HG03432 (cell line): ENCODE measurements around the gene CAPN3.

Experiments used
- ATAC-seq: cut with Tn5 transposase; IDR thresholded peaks from one replicate; pipeline ENCODE4 v1.9.1; 2021; ENCODE audit warnings: mild to moderate bottlenecking, moderate library complexity; ENCODE audit not compliant: unreplicated experiment

CAPN3 gene

DNA sequence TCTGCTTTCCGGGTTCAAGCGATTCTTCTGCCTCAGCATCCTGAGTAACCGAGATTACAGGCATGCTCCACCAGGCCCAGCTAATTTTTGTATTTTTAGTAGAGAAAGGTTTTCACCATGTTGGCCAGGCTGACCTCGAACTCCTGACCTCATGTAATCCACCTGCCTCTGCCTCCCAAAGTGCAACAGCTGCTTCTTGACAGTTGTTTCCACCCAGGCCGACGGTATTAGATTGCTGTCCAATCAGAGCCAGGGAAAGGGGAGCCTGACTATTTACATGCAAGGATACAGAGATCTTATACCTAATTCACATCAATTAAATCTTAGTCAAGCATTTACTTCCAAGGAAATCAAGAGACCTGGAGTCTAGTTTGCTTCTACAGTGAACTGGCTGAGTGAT, 4.0 kb upstream of the CAPN3 start:
- ATAC-seq: no peak

GRCh38 chr15:42356851-42357250, 2.5 kb upstream of the CAPN3 start:
- no peak for ATAC-seq

DNA sequence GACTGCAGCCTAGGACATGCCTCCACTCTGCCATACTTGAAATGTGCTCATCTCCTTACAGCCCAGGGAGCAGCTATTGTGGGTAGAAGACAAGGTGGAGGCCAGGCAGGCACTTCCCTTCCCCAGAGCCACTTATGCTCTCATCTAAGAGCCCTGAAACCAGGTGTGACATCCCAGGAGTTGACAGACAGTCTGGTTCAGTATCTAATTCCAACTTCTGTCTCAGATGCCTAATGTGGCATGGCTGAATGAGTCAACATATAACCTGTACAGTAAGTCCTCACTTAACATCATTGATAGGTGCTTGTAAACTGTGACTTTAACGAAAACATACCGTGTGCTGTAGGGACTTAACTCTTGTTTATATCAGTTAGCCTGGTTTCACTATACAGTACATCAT, 1.2 kb upstream of the CAPN3 start:
- no peak for ATAC-seq

GRCh38 chr15:42359985-42360384, 684 bp downstream of the CAPN3 start:
- no peak for ATAC-seq

GRCh38 chr15:42360535-42361112, 1.3 kb downstream of the CAPN3 start:
- no peak for ATAC-seq

- ATAC-seq: no peak
These were observed 4.2 kb downstream of the CAPN3 start for GRCh38 chr15:42363487-42363886.

DNA sequence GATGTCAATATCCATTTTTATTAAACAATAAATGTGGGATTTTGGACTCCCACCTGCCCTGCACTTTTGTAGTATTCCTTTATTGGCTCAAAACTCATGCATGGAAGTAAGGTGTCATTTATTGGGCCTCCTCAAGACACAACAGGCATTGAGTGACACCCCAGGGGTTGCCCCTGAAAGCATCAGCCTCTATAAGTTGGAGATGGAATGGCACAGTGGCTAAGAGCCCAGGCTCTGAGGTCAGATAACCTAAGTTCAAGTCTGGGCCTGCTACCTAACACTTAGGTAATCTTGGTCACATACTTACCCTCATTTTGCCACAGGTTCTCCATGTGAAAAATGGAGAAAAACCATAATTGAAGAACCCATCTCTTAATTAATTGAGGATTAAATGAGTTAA, 4.6 kb downstream of the CAPN3 start:
- no peak for ATAC-seq

DNA sequence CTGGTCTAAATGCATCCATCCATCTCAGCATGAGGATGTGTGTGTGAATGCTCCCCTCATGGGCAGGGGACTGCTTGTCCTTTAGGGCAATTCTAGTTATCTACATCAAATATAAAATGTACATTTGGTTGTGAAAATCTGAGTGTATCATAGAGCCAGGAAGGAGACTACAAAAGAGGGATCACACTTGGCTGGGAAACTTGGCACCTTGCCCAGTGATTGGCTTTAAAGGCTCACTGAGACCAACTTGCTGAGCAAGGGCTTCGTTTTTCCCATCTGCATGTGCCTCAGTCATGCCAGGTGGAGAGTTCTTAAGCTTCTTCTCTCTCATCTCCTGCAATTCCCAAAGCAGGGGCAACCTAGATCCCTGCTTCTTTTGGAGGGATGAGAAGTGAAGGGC, 5.2 kb downstream of the CAPN3 start:
- ATAC-seq: no peak

DNA sequence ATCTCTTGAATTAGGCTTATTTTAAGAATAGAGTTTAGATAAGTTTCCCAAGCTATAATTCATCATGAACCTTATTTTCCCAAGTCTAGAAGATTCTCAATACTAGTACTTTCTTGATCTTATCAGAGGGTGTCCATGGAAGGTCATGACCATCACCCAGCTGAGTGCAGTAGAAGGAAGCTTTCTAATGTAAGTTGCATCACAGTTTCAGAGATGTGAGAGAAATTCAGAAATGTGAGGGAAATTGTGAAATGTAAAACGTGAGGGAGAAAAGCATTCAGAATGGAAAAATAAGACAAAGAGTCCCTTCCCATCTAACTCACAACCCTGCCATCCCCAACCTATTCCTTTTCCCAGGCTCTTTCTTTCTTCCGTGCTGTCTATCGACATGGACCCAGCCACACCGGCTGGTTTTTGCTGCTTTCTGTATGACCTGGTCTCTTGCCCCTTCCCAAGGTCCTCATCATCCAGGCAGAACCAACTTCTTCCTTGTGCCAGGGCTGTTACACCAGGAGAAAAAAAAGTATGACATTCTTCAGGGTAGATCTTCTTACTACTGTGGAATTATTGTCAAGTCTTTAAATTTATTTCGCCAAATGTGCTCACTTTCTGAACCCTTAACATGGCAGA, 6.7 kb downstream of the CAPN3 start:
- ATAC-seq: no peak

- no peak for ATAC-seq
These were observed 7.7 kb downstream of the CAPN3 start for GRCh38 chr15:42367041-42367440.

DNA sequence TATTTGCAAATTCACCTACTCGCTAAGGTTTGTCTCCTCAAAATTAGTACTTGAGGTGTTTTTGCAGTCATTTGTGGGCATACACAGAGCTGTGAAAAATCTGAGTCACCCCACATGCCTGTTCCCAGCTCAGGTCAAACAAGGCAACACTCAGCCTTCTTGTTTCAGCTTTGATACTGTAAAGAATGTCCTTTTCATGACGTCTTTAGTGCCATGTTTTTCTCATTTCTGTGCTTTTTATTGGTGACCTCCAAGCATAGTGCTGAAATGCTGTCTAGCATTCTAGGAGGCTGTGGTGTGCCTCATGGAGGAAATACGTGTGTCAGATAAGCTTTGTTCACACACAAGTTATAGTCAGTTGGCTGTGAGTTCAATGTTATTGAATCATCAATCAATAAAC, 8.8 kb downstream of the CAPN3 start:
- ATAC-seq: no peak

DNA sequence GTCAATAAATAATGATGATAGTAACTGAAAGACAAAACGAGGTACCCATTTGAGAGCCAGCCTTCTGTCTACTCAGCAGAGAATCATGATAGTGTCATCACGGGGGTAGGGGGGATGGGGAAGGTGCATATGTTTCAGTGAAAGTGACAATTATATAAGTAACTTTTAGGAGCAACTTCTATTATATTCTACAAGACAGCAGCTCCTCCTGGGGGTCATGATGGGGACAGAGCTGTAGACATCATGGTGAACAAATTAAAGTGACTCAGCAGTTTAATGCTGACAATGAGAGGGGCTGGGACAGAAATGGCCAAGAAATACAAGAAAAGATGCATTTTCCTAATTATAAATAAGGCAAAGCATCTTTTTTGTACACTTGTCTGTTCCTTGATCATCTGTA, 11.8 kb downstream of the CAPN3 start:
- ATAC-seq: no peak

GRCh38 chr15:42373274-42373673, 14.0 kb downstream of the CAPN3 start:
- no peak for ATAC-seq

DNA sequence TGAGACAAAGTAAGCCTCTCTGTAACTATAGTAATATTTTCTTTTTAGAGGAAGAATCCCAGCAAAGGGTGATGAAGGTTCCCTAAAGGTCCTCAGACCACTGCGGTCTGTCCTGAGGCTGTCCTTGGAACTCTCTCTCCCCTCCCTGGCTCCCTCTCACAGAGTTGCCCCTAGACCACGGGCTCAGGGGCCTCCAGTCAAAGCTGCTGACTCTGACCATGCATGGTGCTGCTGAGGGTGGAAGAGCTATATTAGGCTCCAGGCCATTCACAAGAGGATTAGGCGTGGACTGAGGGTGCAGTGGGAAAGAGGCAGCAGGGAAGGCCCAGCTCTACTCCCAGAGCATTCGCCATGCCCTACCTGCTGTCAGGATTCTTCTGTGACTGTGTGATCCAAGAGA, 14.6 kb downstream of the CAPN3 start:
- ATAC-seq: no peak

GRCh38 chr15:42374810-42375209, 15.5 kb downstream of the CAPN3 start:
- ATAC-seq: no peak

- ATAC-seq: no peak
These were observed 16.0 kb downstream of the CAPN3 start for GRCh38 chr15:42375252-42375651.

- no peak for ATAC-seq
These were observed 16.6 kb downstream of the CAPN3 start for GRCh38 chr15:42375941-42376340.

- ATAC-seq: no peak
These were observed 18.7 kb downstream of the CAPN3 start for GRCh38 chr15:42378011-42378410.

- ATAC-seq: no peak
These were observed 25.3 kb downstream of the CAPN3 start for GRCh38 chr15:42384597-42384996.

DNA sequence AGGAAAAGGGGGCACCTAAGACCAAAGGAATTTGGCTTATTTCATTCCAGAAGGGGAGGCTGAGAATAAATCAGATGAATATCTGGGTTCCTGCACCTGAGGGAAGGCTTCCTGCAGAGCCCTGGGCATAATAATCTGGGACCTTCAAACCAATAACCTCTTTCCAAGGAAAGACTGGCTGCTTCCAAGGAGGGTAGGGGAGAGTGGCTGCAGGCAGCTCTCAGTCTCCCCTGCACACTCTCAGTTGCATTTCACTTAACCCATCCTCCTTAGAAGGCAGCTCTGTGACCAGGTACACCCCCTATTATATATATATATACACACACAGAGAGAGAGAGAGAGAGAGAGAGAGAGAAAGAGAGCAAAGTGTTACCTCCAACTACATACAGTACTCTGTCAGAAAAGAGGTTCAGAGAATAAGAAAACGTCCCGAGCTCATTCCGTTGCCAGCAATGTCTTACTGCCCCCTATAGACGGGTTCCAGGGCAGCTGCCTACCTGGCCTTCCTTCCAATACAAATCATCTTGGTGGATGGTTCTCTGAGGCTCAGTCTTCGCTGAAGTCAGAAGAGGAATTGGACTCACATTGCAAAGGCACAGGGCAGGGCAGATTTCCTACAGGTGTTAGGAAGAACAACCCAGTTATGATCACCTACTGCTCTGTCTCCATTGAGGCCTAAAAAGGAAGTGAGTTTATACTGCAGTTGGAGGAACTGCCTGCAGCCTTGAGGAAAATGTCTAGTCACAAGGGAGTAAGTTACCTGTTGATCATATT, 26.1 kb downstream of the CAPN3 start:
- ATAC-seq: no peak

DNA sequence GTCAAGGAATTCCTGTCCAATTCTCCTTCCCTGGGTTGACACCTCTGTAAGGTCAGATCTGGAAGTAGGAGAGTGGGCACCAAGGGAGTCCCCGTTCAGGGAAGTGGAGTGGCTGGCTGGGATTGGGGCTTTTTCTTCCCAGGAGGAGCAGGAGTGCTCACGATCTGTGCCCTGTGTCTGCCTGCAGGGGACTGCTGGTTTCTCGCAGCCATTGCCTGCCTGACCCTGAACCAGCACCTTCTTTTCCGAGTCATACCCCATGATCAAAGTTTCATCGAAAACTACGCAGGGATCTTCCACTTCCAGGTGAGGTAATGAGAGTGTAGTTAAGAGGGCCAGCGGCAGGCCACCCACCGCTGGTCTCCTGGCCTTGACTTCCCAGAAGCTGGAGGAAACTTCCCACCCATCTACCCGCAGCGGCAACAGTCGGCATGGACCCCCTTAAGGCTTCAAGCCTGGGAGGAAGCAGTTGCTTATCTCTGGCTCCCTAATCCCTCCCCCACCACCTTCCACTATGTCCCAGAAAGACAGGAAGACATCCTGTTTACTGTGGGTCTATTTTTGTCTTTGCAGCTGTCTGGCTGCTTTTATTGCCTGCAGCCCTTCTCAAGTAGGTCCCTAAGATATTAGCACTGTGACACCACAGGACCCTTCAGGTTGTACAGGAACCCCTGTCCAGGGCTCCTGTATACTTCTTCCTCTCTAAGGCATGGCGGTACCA, 26.8 kb downstream of the CAPN3 start:
- ATAC-seq: no peak

DNA sequence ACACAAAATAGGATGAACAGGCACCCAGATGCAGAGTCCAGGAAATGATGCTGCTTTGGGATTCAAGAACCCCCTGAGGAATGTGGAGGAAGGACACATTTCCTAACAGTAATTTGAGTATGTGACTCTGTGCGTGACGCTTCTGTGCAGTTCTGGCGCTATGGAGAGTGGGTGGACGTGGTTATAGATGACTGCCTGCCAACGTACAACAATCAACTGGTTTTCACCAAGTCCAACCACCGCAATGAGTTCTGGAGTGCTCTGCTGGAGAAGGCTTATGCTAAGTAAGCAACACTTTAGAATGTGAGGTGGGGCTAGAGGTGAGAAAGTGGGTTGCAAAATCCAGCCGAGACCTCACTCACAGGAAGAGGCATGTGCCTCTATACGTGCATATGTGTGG, 28.3 kb downstream of the CAPN3 start:
- ATAC-seq: no peak
